RPMI7951 (cell line): ENCODE data around the gene MOV10L1. TPM values are rescaled to one million over a fixed set of nuclear protein-coding genes. Genes with fewer than 3 reads are reported as not detected.

ENCODE experiments used
- DNase-seq: peaks from one replicate; pipeline ENCODE4 v3.0.0-alpha.2; 2012; ENCODE audit warnings: low read depth
- total RNA-seq: library from RNA; depleted of rRNA; stranded (reverse); fragments of >200 nt; shearing (Covaris generic); gene quantifications from 2 replicates; pipeline ENCODE4 v1.2.3, GENCODE V29; 2014

MOV10L1 gene
- total RNA-seq, 1 experiment from 2014 or later, result not detected

- no peak for DNase-seq
These were observed 86.4 kb downstream of the MOV10L1 start for GRCh38 chr22:50175921-50176849.

GRCh38 chr22:50176850-50177536 is 87.2 kb downstream of the MOV10L1 start:
- no peak for DNase-seq

- DNase-seq, result no peak
These were observed 88.0 kb downstream of the MOV10L1 start for GRCh38 chr22:50177537-50178470.

GRCh38 chr22:50178471-50178864 is 88.7 kb downstream of the MOV10L1 start:
- no peak for DNase-seq

- DNase-seq, result no peak
These were observed 89.4 kb downstream of the MOV10L1 start for GRCh38 chr22:50178871-50179869.

GRCh38 chr22:50179937-50180726 is 90.3 kb downstream of the MOV10L1 start:
- DNase-seq, result no peak

- no peak for DNase-seq
These were observed 91.1 kb downstream of the MOV10L1 start for GRCh38 chr22:50180727-50181521.

DNA sequence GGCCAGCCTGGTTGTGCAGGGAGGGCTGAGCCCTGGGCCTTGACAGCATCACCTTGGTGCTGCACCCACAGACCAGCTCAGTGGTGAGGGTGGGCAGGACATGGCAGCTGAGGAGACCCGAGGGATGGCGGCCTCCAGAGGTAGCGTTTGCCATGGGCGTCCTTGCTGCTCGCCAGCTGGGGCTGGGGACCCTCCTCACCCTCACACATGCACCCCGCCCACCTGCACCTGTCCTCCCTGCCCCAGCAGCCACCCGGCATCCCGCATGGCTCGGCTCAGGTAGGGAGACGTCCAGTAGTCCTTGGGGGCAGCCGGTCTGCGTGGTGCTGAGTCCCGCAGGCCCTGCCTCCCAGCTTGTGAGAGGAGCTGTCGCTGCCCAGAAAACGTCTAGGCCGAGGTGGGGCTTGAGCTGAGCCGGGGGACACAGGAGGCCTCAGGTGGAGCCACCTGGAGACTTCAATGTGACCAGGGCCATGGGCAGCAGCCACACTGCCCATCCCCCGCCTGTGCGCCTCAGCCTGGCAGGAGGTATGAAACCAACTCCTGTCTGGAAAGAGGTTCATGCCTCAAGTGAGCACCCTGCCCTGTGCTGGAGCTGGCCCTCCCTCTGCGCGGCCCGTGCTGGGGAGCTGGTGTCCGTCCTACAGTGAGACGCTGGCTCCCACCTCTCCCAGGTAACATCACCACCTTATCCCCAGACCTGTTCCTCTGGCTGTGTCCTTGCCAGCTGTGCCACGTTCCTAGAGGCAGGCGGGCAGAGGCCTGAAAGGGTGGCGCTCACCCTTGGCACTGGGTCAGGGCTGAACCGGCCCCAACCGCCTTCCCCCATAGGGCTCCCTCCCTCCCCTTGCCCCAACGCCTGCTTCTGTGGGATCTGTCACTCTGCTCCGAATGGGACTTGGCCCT is 92.6 kb downstream of the MOV10L1 start:
- DNase-seq, result no peak

- DNase-seq, result no peak
These were observed 93.5 kb downstream of the MOV10L1 start for GRCh38 chr22:50183141-50183971.

GRCh38 chr22:50184004-50184901 is 94.4 kb downstream of the MOV10L1 start:
- peak; percentile 61 for DNase-seq

- no peak for DNase-seq
These were observed 95.1 kb downstream of the MOV10L1 start for GRCh38 chr22:50184902-50185374.

DNA sequence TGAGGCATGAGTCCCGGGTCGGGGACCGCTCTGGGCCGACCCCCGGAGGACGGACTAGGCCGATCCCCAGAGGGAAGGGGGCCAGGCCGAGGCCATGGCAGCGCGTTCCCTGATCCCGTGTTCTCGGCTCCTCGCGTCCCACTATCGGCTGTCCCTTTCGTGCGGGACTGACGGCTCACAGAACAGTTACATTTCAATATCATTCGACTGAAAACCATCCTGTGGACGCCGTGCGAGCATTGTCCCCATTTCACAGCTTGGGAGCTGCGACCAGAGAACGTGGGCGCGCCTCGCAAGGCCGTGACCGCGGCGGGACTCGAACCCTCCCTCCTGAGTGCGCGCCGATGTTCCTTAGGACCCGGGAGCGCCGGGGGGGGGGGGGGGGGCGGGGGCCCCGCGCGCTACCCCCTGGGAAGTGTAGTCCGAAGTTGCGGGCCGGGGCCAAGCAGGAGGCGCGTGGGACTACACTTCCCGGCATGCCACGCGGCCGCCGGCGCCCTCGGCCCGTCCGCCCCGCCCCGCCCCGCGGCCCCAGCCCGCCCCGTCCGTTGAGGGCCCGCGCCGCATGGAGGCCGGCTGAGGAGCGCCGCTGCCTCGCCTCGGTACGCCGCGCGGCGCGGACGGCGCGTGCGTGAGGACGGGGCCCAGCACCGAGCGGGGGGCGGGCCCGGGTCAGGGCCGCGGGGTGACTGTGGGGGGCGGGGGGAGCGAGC is 95.7 kb downstream of the MOV10L1 start, which contains the start of gene TRABD:
Gene TRABD (plus strand): TSS at position 539 of the 713 bp plus-strand sequence. CDS start 7,148 bp downstream, outside the sequence.
- DNase-seq, result peak; percentile 82

GRCh38 chr22:50186181-50186714 is 96.4 kb downstream of the MOV10L1 start:
- no peak for DNase-seq

DNA sequence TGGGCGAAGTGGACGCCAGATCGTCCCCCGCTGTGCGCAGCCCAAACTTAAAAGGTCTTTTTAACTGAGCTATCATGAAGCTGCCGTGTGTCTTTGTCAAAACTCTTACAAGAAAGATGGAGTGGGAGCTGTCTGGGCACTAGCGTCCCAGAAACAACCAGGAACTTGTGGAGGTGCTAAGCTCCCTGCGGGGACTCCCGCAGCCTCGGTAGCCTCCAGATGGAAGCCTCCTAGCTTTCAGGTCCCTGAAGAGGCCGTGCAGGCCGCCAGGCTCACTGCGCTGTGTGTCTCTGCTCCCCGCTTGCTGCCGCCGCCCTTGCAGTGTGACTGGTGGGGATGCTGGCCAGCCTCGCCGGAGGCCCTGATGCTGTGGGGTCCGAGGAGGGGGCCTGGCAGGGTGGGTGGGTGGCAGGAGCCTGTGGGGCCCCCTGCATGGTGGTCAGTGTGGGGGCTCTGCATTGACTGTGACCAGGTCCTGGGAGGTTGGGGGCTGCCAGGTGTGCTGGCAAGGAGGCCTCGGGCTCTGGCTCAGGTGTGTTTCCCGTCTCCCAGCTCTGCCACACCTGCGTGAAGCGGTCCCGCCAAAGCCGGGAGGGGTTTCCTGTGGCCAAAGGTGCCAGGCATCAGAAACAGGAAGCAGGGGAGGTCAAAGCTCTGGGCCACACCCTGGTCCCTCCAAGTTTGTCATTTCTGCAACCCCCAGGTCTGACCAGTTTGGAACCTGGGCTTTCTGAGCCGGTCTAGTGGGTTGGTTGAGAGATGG is 97.1 kb downstream of the MOV10L1 start:
- no peak for DNase-seq
